Natural killer cell treated with Interleukin-12 subunit alpha and Interleukin-12 subunit beta and Interleukin-15 and Interleukin-18, amount 100 ng/mL, for 72 hours (primary cell): Measurements from ENCODE around the gene SNRNP200. TPM values are rescaled to one million over a fixed set of nuclear protein-coding genes. Genes with fewer than 3 reads are reported as not detected.
"Not testable (repeated sequence)": the region's sequence is repeated elsewhere in the genome, so short reads cannot be mapped to it uniquely, and the experiment has no call there.

ENCODE experiments used
- ATAC-seq, 2 donors: fragments of 150-1000 bp; cut with Tn5 transposase in 1 of 2; sonication (Bioruptor Pico), chemical (Tn5 transposase) in 1 of 2; 2 replicates each; pipeline ENCODE4 v1.10.0; 2021
- DNase-seq: peaks from one replicate; pipeline ENCODE4 v3.0.0; 2022; ENCODE audit warnings: low spot score
- H3K27ac Mint-ChIP-seq, 2 donors: 1 replicate in 1 of 2; 2 replicates in 1 of 2; pipeline ENCODE4 v1.8.0; 2022; ENCODE audit warnings: mixed read lengths in 2 of 2, mild to moderate bottlenecking in 1 of 2, moderate library complexity in 1 of 2
- H3K27me3 Mint-ChIP-seq, 2 donors: 1 replicate in 1 of 2; 2 replicates in 1 of 2; pipeline ENCODE4 v1.8.0; 2022; ENCODE audit warnings: mixed read lengths in 2 of 2
- H3K36me3 Mint-ChIP-seq: one replicate; pipeline ENCODE4 v1.8.0; 2022; ENCODE audit warnings: mixed read lengths
- H3K4me1 Mint-ChIP-seq, 2 donors: 1 replicate in 1 of 2; 2 replicates in 1 of 2; pipeline ENCODE4 v1.8.0; 2022; ENCODE audit warnings: low read depth in 2 of 2, mixed read lengths in 2 of 2, mild to moderate bottlenecking in 1 of 2
- H3K4me3 Mint-ChIP-seq: one replicate; pipeline ENCODE4 v1.8.0; 2022; ENCODE audit warnings: mixed read lengths
- H3K9me3 Mint-ChIP-seq: 2 replicates; pipeline ENCODE4 v1.8.0; 2022; ENCODE audit warnings: mixed read lengths
- total RNA-seq, 2 donors: library from RNA; stranded (reverse); gene quantifications; one replicate each; pipeline ENCODE4 v1.2.3, GENCODE V29; 2022

The SNRNP200 gene
- total RNA-seq, 2 donors from 2014 or later, result 166 to 201 TPM

DNA sequence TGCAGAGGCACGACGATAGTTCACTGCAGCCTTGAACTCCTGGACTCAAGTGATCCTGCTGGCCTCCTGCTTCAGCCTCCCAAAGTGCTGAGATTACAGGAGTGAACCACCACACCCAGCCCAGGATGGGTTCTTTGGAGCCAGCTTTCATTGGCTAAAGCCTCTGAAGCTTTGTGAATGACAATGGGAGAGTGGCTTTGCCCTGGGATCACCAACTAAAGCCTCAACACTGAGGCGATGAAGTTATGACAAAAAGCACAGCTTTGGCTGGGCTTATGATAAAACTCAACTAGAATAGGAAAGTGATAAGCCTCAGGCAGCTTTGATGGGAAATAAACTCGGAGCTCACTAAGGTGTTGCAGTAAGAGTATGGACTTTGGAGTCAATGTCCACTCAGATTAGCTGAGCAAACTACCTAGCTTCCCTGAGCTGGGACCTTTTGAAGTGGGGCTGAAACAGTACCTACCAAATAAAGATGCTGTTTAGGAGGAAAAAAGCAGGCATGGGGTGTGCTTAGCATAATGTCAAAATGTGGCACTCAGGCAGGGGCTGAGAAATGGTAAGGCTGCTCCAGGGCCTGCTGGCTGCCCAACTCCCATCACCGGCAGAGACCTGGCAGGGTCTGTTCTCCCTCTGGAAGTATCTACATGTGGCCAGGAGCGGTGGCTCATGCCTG is 43.9 kb downstream of the SNRNP200 start:
- Mint-ChIP-seq H3K27ac (peak overlapping the region; percentile 76 to 85), H3K4me3 (no peak overlapping the region), H3K4me1 (peaks cover 44 to 52% of the 10 kb centered on the region in 2 donors), H3K27me3 (no peaks in the 10 kb centered on the region), H3K9me3 (no peaks in the 10 kb centered on the region), H3K36me3 (peaks cover 7% of the 10 kb centered on the region)
- no peak for DNase-seq
- no peak for ATAC-seq

GRCh38 chr2:96260387-96261260 is 44.7 kb downstream of the SNRNP200 start:
- peaks cover 4% of the 10 kb centered on the region for H3K36me3 Mint-ChIP-seq
- DNase-seq (no peak), ATAC-seq (peak; percentile 54 to 58)
- H3K4me3 Mint-ChIP-seq, result peak overlapping the region; percentile 32
- no peaks in the 10 kb centered on the region for H3K27me3 Mint-ChIP-seq
- peak overlapping the region; percentile 76 to 85 for H3K27ac Mint-ChIP-seq
- no peaks in the 10 kb centered on the region for H3K9me3 Mint-ChIP-seq
- H3K4me1 Mint-ChIP-seq, result peaks cover 42 to 50% of the 10 kb centered on the region in 2 donors

- DNase-seq, result no peak
- H3K27ac Mint-ChIP-seq, result peak overlapping the region; percentile 76 to 85
- peak in 1 of 2 donors; percentile 29 for ATAC-seq
- H3K9me3 Mint-ChIP-seq, result no peaks in the 10 kb centered on the region
- H3K4me1 Mint-ChIP-seq, result peaks cover 42 to 51% of the 10 kb centered on the region in 2 donors
- H3K4me3 Mint-ChIP-seq, result no peak overlapping the region
- H3K27me3 Mint-ChIP-seq, result no peaks in the 10 kb centered on the region
- H3K36me3 Mint-ChIP-seq, result peaks cover 9% of the 10 kb centered on the region
Measured at GRCh38 chr2:96259497-96259921, 45.8 kb downstream of the SNRNP200 start.

DNA sequence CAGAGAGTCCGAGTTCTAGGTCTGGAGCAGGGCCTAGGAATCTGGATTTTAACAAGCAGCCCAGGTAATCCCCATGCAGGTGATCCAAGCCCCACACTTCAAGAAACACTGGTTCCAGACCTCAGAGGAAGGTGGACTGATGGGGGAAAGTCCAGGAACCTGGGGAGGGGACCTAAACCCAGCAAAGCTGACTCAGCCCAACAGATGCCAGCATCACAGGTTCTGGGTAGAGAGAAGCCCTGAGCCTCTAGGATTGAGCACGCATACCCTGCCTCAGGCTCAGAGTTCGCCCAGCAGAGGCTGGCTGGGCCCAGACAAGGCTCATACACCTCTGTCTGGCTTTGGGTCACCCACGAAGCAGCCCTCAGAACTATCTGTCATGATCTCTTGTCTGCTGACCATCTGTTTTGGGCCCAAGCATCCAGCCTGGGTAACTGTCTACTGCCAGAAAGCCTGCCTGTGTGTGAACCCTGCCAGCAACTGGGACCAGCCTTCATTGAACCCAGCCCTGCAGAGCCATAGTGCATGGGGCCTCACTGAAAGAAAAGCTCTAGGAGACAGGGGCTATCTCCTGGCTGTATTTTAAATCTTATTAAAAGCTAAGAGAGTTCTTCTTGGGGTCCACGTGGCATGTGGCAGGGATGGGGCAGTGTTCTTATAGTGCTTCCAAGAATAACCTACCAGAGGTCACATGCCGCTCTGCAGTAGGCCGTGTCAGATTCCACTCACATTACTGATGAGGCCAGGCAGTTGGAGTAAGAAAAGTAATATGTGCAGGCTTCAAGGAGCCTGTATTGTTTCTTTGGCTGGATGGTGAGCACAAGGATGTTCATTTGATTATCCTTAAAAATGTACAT is 47.0 kb downstream of the SNRNP200 start:
- Mint-ChIP-seq H3K27ac (peak overlapping the region in 1 of 2 donors; percentile 85), H3K27me3 (no peaks in the 10 kb centered on the region), H3K4me3 (no peak overlapping the region), H3K36me3 (peaks cover 6% of the 10 kb centered on the region), H3K4me1 (peaks cover 32 to 42% of the 10 kb centered on the region in 2 donors), H3K9me3 (no peaks in the 10 kb centered on the region)
- DNase-seq (no peak), ATAC-seq (no peak)

GRCh38 chr2:96257744-96258143 is 47.6 kb downstream of the SNRNP200 start:
- H3K4me1 Mint-ChIP-seq, result peaks cover 32 to 42% of the 10 kb centered on the region in 2 donors
- H3K27me3 Mint-ChIP-seq, H3K4me3 Mint-ChIP-seq, ATAC-seq, H3K27ac Mint-ChIP-seq, H3K9me3 Mint-ChIP-seq, DNase-seq, H3K36me3 Mint-ChIP-seq: not testable (repeated sequence)

- Mint-ChIP-seq H3K4me1 (peaks cover 32 to 40% of the 10 kb centered on the region in 2 donors), H3K27me3 (no peaks in the 10 kb centered on the region), H3K27ac (peak overlapping the region; percentile 55 to 76), H3K9me3 (no peaks in the 10 kb centered on the region), H3K36me3 (peaks cover 6% of the 10 kb centered on the region), H3K4me3 (peak overlapping the region; percentile 46)
- no peak for DNase-seq
- no peak for ATAC-seq
Measured at GRCh38 chr2:96256611-96257113, 48.7 kb downstream of the SNRNP200 start.

GRCh38 chr2:96254571-96254970 is 50.8 kb downstream of the SNRNP200 start:
- H3K9me3 Mint-ChIP-seq, result no peaks in the 10 kb centered on the region
- no peaks in the 10 kb centered on the region for H3K27me3 Mint-ChIP-seq
- H3K27ac Mint-ChIP-seq, result no peak overlapping the region
- peaks cover 29 to 36% of the 10 kb centered on the region in 2 donors for H3K4me1 Mint-ChIP-seq
- DNase-seq (no peak), ATAC-seq (no peak)
- H3K36me3 Mint-ChIP-seq, result peaks cover 6% of the 10 kb centered on the region
- no peak overlapping the region for H3K4me3 Mint-ChIP-seq

DNA sequence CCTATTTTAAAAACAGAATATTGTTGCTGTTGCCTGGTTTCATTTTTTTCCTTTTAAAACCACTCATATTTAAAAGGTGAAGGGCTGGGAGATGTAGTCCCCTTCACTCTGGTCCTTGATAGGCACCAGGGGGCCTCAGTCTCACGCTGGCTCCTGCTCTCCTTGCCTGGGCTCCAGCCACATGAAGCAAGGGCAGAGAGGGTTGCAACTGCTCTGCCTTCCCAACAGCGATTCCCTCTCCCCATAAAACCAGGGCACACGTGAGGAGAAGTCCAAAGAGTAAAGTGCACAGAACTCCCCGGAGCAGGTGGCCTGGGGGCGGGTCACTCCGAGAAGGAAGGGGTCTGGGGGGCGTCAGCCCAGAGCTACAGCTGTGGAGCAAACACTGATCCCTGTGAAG is 52.3 kb downstream of the SNRNP200 start:
- Mint-ChIP-seq H3K4me1 (peaks cover 19 to 28% of the 10 kb centered on the region in 2 donors), H3K4me3 (no peak overlapping the region), H3K36me3 (peaks cover 6% of the 10 kb centered on the region), H3K27ac (peak overlapping the region; percentile 49 to 88), H3K27me3 (no peaks in the 10 kb centered on the region), H3K9me3 (no peaks in the 10 kb centered on the region)
- ATAC-seq, result no peak
- no peak for DNase-seq

DNA sequence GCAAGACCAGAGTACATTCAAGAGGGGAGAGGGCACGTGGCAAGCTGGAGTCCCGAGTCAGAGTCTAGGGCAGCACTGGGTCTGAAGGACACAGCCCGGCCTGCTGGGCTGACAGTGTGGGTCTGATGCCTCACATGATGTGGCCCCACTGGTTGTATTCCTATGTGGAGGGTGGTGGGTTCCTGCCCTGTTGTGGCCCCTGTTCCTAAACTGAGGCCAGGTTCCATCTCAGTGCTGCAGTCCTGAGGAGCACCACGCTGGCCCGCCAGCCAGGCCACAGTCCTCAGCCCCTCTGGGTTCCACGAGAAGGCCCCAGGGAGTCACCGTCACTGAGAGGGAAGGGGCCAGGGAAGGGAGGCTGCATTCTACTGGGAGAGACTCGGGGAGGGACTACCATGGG is 52.8 kb downstream of the SNRNP200 start:
- Mint-ChIP-seq H3K36me3 (peaks cover 6% of the 10 kb centered on the region), H3K27ac (peak overlapping the region; percentile 61 to 88), H3K4me3 (no peak overlapping the region), H3K4me1 (peaks cover 23 to 28% of the 10 kb centered on the region in 2 donors), H3K27me3 (no peaks in the 10 kb centered on the region), H3K9me3 (no peaks in the 10 kb centered on the region)
- ATAC-seq, result peak in 1 of 2 donors; percentile 53
- DNase-seq, result no peak

GRCh38 chr2:96251721-96252292 is 53.5 kb downstream of the SNRNP200 start:
- no peaks in the 10 kb centered on the region for H3K27me3 Mint-ChIP-seq
- peak overlapping the region; percentile 61 to 88 for H3K27ac Mint-ChIP-seq
- peak in 1 of 2 donors; percentile 61 for ATAC-seq
- H3K36me3 Mint-ChIP-seq, result peaks cover 6% of the 10 kb centered on the region
- peaks cover 27 to 30% of the 10 kb centered on the region in 2 donors for H3K4me1 Mint-ChIP-seq
- H3K9me3 Mint-ChIP-seq, result no peaks in the 10 kb centered on the region
- no peak for DNase-seq
- H3K4me3 Mint-ChIP-seq, result no peak overlapping the region

GRCh38 chr2:96250188-96250587 is 55.2 kb downstream of the SNRNP200 start:
- H3K27me3 Mint-ChIP-seq, result no peaks in the 10 kb centered on the region
- peak overlapping the region; percentile 61 to 88 for H3K27ac Mint-ChIP-seq
- H3K4me3 Mint-ChIP-seq, result no peak overlapping the region
- peaks cover 1% of the 10 kb centered on the region for H3K36me3 Mint-ChIP-seq
- DNase-seq, result no peak
- H3K9me3 Mint-ChIP-seq, result no peaks in the 10 kb centered on the region
- ATAC-seq, result no peak
- peaks cover 26 to 33% of the 10 kb centered on the region in 2 donors for H3K4me1 Mint-ChIP-seq

- Mint-ChIP-seq H3K9me3 (no peaks in the 10 kb centered on the region), H3K27me3 (no peaks in the 10 kb centered on the region), H3K4me3 (no peak overlapping the region), H3K4me1 (peaks cover 28 to 32% of the 10 kb centered on the region in 2 donors), H3K36me3 (no peaks in the 10 kb centered on the region), H3K27ac (peak overlapping the region; percentile 61 to 88)
- ATAC-seq (no peak), DNase-seq (no peak)
Measured at GRCh38 chr2:96249654-96250053, 55.7 kb downstream of the SNRNP200 start.

- Mint-ChIP-seq H3K27ac (peak overlapping the region in 1 of 2 donors; percentile 88), H3K27me3 (no peaks in the 10 kb centered on the region)
Measured at GRCh38 chr2:96248624-96249023, 56.7 kb downstream of the SNRNP200 start.

More at GRCh38 chr2:96248624-96249023, 56.7 kb downstream of the SNRNP200 start:
- peaks cover 29 to 30% of the 10 kb centered on the region in 2 donors for H3K4me1 Mint-ChIP-seq
- ATAC-seq, result no peak
- DNase-seq, result no peak
- no peaks in the 10 kb centered on the region for H3K9me3 Mint-ChIP-seq
- no peaks in the 10 kb centered on the region for H3K36me3 Mint-ChIP-seq
- H3K4me3 Mint-ChIP-seq, result no peak overlapping the region
